ENCODE measurements around the gene HIPK2. TPM values are rescaled to one million over a fixed set of nuclear protein-coding genes. Genes with fewer than 3 reads are reported as not detected.

Gene HIPK2
- total RNA-seq, 1 donor from 2014 or later, result 44.0 TPM

GRCh38 chr7:139758388-139758787, 19.4 kb downstream of the HIPK2 start:
- H3K27me3 ChIP-seq (ENCODE audit: control insufficient read depth, insufficient read depth, low read length), result no peaks in the 10 kb centered on the region
- no peak for TF ChIP-seq CTCF (IDR thresholded peaks at IDR 0.05; ENCODE audit: insufficient read depth, low read length, poor library complexity, severe bottlenecking)
- no peak overlapping the region for H3K4me3 ChIP-seq (ENCODE audit: low read depth, low read length)
- no peak for DNase-seq (ENCODE audit: low read depth)
- H3K36me3 ChIP-seq (ENCODE audit: control insufficient read depth, insufficient read depth, low read length), result no peaks in the 10 kb centered on the region

- Histone ChIP-seq H3K4me3 (ENCODE audit: low read depth, low read length) (no peak overlapping the region), H3K36me3 (ENCODE audit: control insufficient read depth, insufficient read depth, low read length) (no peaks in the 10 kb centered on the region), H3K27me3 (ENCODE audit: control insufficient read depth, insufficient read depth, low read length) (no peaks in the 10 kb centered on the region)
- no peak for TF ChIP-seq CTCF (IDR thresholded peaks at IDR 0.05; ENCODE audit: insufficient read depth, low read length, poor library complexity, severe bottlenecking)
- no peak for DNase-seq (ENCODE audit: low read depth)
Observed at GRCh38 chr7:139757968-139758367, 19.8 kb downstream of the HIPK2 start.

- no peaks in the 10 kb centered on the region for H3K36me3 ChIP-seq (ENCODE audit: control insufficient read depth, insufficient read depth, low read length)
- no peak overlapping the region for H3K4me3 ChIP-seq (ENCODE audit: low read depth, low read length)
- no peak for TF ChIP-seq CTCF (IDR thresholded peaks at IDR 0.05; ENCODE audit: insufficient read depth, low read length, poor library complexity, severe bottlenecking)
- H3K27me3 ChIP-seq (ENCODE audit: control insufficient read depth, insufficient read depth, low read length), result no peaks in the 10 kb centered on the region
- no peak for DNase-seq (ENCODE audit: low read depth)
Observed at GRCh38 chr7:139753693-139754111, 24.1 kb downstream of the HIPK2 start.

- no peak for DNase-seq (ENCODE audit: low read depth)
- TF ChIP-seq CTCF (IDR thresholded peaks at IDR 0.05; ENCODE audit: insufficient read depth, low read length, poor library complexity, severe bottlenecking), result peak; percentile 40
Observed at GRCh38 chr7:139753081-139753692, 24.6 kb downstream of the HIPK2 start.

GRCh38 chr7:139752604-139753003, 25.2 kb downstream of the HIPK2 start:
- Histone ChIP-seq H3K36me3 (ENCODE audit: control insufficient read depth, insufficient read depth, low read length) (no peaks in the 10 kb centered on the region), H3K27me3 (ENCODE audit: control insufficient read depth, insufficient read depth, low read length) (no peaks in the 10 kb centered on the region), H3K4me3 (ENCODE audit: low read depth, low read length) (no peak overlapping the region)
- DNase-seq (ENCODE audit: low read depth), result no peak
- no peak for TF ChIP-seq CTCF (IDR thresholded peaks at IDR 0.05; ENCODE audit: insufficient read depth, low read length, poor library complexity, severe bottlenecking)

More at GRCh38 chr7:139753081-139753692, 24.6 kb downstream of the HIPK2 start:
- Histone ChIP-seq H3K36me3 (ENCODE audit: control insufficient read depth, insufficient read depth, low read length) (no peaks in the 10 kb centered on the region), H3K4me3 (ENCODE audit: low read depth, low read length) (no peak overlapping the region), H3K27me3 (ENCODE audit: control insufficient read depth, insufficient read depth, low read length) (no peaks in the 10 kb centered on the region)

GRCh38 chr7:139752148-139752547, 25.6 kb downstream of the HIPK2 start:
- no peaks in the 10 kb centered on the region for H3K36me3 ChIP-seq (ENCODE audit: control insufficient read depth, insufficient read depth, low read length)
- no peaks in the 10 kb centered on the region for H3K27me3 ChIP-seq (ENCODE audit: control insufficient read depth, insufficient read depth, low read length)
- DNase-seq (ENCODE audit: low read depth), result no peak
- H3K4me3 ChIP-seq (ENCODE audit: low read depth, low read length), result no peak overlapping the region
- TF ChIP-seq CTCF (IDR thresholded peaks at IDR 0.05; ENCODE audit: insufficient read depth, low read length, poor library complexity, severe bottlenecking), result no peak

All from kidney epithelial cell (primary cell).